ENCODE measurements around the gene PPP2R5E. TPM values are rescaled to one million over a fixed set of nuclear protein-coding genes. Genes with fewer than 3 reads are reported as not detected.

PPP2R5E gene
- total RNA-seq, 2 experiments from 2014 or later: 12.5 to 47.8 TPM

DNA sequence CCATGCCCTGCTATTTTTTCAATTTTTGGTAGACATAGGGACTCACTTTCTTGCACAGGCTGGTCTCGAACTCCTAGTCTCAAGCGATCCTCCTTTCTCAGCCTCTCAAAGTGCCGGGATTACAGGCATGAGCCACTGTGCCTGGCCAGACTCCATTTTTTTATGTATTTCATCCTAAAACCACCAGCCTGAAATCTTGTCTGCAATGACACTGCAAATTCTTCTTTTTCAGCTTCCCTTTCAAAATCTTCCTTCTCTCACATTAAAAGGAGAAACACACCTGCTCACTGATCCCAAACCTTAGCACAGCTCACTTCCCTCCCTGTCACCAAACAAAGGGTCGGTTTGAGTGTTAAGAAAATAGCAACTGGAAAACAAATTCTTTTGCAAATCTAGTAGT lies 62.6 kb downstream of the PPP2R5E start:
- ChIA-PET POLR2A (no interaction called here), CTCF (ENCODE audit: unreplicated experiment) (no interaction called here)
- Histone ChIP-seq H2AFZ (ENCODE audit: low read length) (no peak overlapping the region), H3K27ac (ENCODE audit: low read depth, low read length, poor library complexity, severe bottlenecking) (no peak overlapping the region), H3K9me2 (ENCODE audit: insufficient read depth, low read length) (no peaks in the 10 kb centered on the region), H3K4me1 (ENCODE audit: insufficient read depth, low read length, poor library complexity, severe bottlenecking) (peaks cover 19% of the 10 kb centered on the region), H3K36me3 (ENCODE audit: insufficient read depth, low read length) (no peaks in the 10 kb centered on the region), H3K4me2 (ENCODE audit: low read length) (no peak overlapping the region), H3K9me3 (ENCODE audit: low read length) (no peaks in the 10 kb centered on the region), H3K4me3 (ENCODE audit: low read depth, low read length, poor library complexity, severe bottlenecking) (no peak overlapping the region), H3K79me2 (ENCODE audit: insufficient read depth, low read depth, low read length) (peaks cover 68% of the 10 kb centered on the region; the same call in 1 of the 2 replicates), H4K20me1 (ENCODE audit: insufficient read depth, low read length) (peaks cover 13% of the 10 kb centered on the region; the same call in 1 of the 2 replicates)
- TF ChIP-seq EZH2phosphoT487 (IDR thresholded peaks at IDR 0.05; ENCODE audit: borderline replicate concordance, low read depth, low read length) (no peak), CTCF (conservative IDR thresholded peaks at IDR 0.05; ENCODE audit: low read length) (no peak)
- no peak for DNase-seq (ENCODE audit: low spot score)
- BruUV-seq (replicated peaks): no TSS peak
- intact Hi-C loops (cut with micrococcal nuclease; ENCODE audit: unreplicated experiment): no loop called here

DNA sequence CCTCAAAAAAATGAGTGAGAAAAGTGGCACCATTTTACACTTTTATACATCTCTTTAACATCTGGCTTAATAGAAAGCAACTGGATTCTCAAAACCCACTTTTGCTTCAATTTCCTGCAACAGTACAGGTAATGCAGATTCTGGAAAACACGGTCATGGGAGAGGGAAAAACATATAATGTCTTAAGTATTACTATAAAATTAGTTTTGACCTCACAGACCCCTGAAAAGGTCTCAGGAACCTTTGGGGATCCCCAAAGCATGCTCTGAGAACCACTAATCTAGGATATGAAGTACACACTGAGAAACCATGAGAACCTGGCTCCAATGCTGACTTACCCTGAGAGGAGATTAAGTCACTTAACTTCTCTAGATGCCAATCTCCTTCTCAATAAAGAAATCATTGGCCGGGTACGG lies 64.7 kb downstream of the PPP2R5E start:
- H3K4me2 ChIP-seq (ENCODE audit: low read length): peak overlapping the region; percentile 24; the same call in 1 of the 2 replicates
- peaks cover 13% of the 10 kb centered on the region; the same call in 1 of the 2 replicates for H4K20me1 ChIP-seq (ENCODE audit: insufficient read depth, low read length)
- no peak overlapping the region for H3K27ac ChIP-seq (ENCODE audit: low read depth, low read length, poor library complexity, severe bottlenecking)
- no peak overlapping the region for H3K4me3 ChIP-seq (ENCODE audit: low read depth, low read length, poor library complexity, severe bottlenecking)
- TF ChIP-seq CTCF (conservative IDR thresholded peaks at IDR 0.05; ENCODE audit: low read length): no peak
- TF ChIP-seq EZH2phosphoT487 (IDR thresholded peaks at IDR 0.05; ENCODE audit: borderline replicate concordance, low read depth, low read length): no peak
- DNase-seq (ENCODE audit: low spot score): no peak
- H3K4me1 ChIP-seq (ENCODE audit: insufficient read depth, low read length, poor library complexity, severe bottlenecking): peaks cover 14% of the 10 kb centered on the region
- H3K9me3 ChIP-seq (ENCODE audit: low read length): no peaks in the 10 kb centered on the region
- intact Hi-C loops (cut with micrococcal nuclease; ENCODE audit: unreplicated experiment): no loop called here
- H2AFZ ChIP-seq (ENCODE audit: low read length): no peak overlapping the region
- no peaks in the 10 kb centered on the region for H3K9me2 ChIP-seq (ENCODE audit: insufficient read depth, low read length)
- POLR2A ChIA-PET: interaction anchor here (0.7 to 0.9 kb wide), 2 partner anchors 19 to 105 kb away, joined by 4 read pairs; no protein-coding TSS in a partner anchor
- CTCF ChIA-PET (ENCODE audit: unreplicated experiment): no interaction called here
- peaks cover 61% of the 10 kb centered on the region; the same call in 1 of the 2 replicates for H3K79me2 ChIP-seq (ENCODE audit: insufficient read depth, low read depth, low read length)
- BruUV-seq (replicated peaks): no TSS peak
- peaks cover 4% of the 10 kb centered on the region; the same call in 1 of the 2 replicates for H3K36me3 ChIP-seq (ENCODE audit: insufficient read depth, low read length)

DNA sequence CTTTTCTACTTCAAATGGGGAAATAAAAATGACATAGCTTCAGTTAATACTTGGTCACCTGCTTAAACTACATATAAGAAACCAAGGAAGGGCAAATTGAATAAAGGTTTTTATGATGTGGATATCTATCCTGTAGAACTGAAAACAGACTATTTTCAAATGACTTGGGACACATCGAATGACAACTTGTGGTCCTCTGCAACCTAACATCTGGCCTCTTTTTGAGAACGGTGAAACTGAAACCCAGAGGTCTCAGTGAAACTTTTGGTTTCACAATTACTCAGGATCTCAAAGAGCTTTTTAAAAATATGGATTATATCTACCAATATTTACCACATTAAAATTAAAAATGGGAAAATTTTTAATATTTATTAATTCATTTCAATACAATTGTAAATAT lies 65.2 kb downstream of the PPP2R5E start:
- peaks cover 60% of the 10 kb centered on the region; the same call in 1 of the 2 replicates for H3K79me2 ChIP-seq (ENCODE audit: insufficient read depth, low read depth, low read length)
- no peak for TF ChIP-seq CTCF (conservative IDR thresholded peaks at IDR 0.05; ENCODE audit: low read length)
- no peak for TF ChIP-seq EZH2phosphoT487 (IDR thresholded peaks at IDR 0.05; ENCODE audit: borderline replicate concordance, low read depth, low read length)
- no peak overlapping the region for H2AFZ ChIP-seq (ENCODE audit: low read length)
- intact Hi-C loops (cut with micrococcal nuclease; ENCODE audit: unreplicated experiment): no loop called here
- DNase-seq (ENCODE audit: low spot score): peak; percentile 61
- CTCF ChIA-PET (ENCODE audit: unreplicated experiment): no interaction called here
- POLR2A ChIA-PET: interaction anchor here (0.7 to 0.9 kb wide), 3 partner anchors 18 to 105 kb away, joined by 3 to 4 read pairs (median 4); no protein-coding TSS in a partner anchor
- peaks cover 14% of the 10 kb centered on the region for H3K4me1 ChIP-seq (ENCODE audit: insufficient read depth, low read length, poor library complexity, severe bottlenecking)
- H4K20me1 ChIP-seq (ENCODE audit: insufficient read depth, low read length): peaks cover 10% of the 10 kb centered on the region; the same call in 1 of the 2 replicates
- no peaks in the 10 kb centered on the region for H3K9me2 ChIP-seq (ENCODE audit: insufficient read depth, low read length)
- no peaks in the 10 kb centered on the region for H3K9me3 ChIP-seq (ENCODE audit: low read length)
- H3K4me3 ChIP-seq (ENCODE audit: low read depth, low read length, poor library complexity, severe bottlenecking): no peak overlapping the region
- BruUV-seq (replicated peaks): no TSS peak
- H3K36me3 ChIP-seq (ENCODE audit: insufficient read depth, low read length): peaks cover 4% of the 10 kb centered on the region; the same call in 1 of the 2 replicates
- peak overlapping the region; percentile 62; the same call in 1 of the 2 replicates for H3K4me2 ChIP-seq (ENCODE audit: low read length)
- no peak overlapping the region for H3K27ac ChIP-seq (ENCODE audit: low read depth, low read length, poor library complexity, severe bottlenecking)

All from OCI-LY7 (cell line).